ENCODE measurements around the gene ZGPAT.

The ZGPAT gene

DNA sequence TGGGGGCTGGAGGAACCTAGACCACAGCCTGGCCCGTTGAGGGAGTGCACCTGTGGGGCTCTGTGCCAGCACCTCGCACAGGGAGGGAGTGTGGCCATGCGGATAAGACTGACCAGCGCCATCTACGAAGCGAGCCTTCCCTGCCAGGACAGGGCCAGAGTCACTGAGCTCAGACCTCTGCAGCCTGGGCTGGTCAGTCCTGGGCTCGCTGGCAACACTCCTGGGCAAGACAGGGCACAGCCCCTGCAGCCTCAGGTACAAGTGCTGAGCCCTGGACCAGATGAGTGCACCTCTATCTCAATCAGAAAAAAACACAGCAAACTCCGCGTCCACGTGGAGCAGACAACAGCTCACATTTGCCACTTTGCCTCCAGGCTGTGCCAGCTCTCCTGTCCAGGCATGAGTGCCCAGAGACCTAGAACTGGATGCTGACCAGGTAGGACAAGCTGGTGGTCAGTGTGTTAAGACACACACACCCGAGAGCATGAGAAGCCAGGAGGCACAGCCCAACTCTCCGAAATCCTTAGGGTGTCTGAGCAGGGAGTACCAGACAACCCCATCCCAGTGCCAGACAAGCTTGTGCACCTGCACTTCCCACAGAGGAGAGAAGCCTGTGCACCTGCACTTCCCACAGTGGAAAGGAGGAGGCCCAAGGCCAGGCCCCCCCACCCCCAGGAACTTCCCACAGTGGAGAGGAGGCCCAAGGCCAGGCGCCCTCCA, 4.9 kb upstream of the ZGPAT start:
- Mint-ChIP-seq H3K4me1 (peaks cover 43% of the 10 kb centered on the region), H3K36me3 (peaks cover 47% of the 10 kb centered on the region), H3K27ac (peak overlapping the region; percentile 71), H3K9me3 (no peaks in the 10 kb centered on the region), H3K4me3 (no peak overlapping the region)
- no peak for ATAC-seq
- DNase-seq (ENCODE audit: low spot score in 2 of 2): no peak

GRCh38 chr20:63703471-63703975, 4.3 kb upstream of the ZGPAT start:
- H3K4me1 Mint-ChIP-seq: peaks cover 45% of the 10 kb centered on the region
- ATAC-seq (no peak), DNase-seq (ENCODE audit: low spot score in 2 of 2) (no peak)
- no peak overlapping the region for H3K4me3 Mint-ChIP-seq
- H3K9me3 Mint-ChIP-seq: no peaks in the 10 kb centered on the region
- peaks cover 45% of the 10 kb centered on the region for H3K36me3 Mint-ChIP-seq
- no peak overlapping the region for H3K27ac Mint-ChIP-seq

DNA sequence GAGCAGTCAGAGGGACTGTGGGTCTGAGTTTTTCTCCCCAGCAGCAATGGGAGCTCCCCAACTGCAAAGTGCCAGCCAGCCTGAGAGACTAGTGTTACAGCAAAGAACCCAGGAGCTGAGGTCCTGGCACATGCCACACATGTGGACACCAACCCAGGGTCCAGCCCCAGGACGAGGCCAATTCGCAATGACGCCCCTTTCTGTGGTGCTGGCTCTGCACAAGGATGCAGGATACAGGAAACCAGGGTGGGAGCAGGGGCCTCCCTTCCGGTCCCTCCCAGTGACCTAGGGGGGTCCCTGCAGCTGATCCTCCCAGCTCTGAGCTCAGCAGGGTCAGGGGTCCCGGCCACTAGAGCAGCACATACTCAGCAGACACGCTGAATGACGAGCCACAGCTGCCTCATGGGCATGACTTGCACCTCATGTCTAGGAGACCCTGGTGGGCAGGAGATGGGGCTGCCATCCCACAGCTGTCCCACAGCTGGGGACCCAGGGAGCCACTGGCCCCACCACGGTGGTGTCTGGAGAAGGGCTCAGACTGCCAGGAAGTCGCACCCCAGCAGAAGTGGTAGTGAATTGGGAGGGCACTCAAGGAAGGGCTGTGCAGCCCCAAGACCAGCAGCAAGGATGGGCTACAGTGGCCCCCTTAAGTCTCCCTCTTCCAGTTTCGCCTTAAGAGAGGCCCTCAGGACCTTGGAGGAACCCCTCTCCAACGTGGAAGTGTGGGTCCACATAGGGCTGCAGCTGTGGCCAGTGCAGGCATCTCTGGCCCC, 3.7 kb upstream of the ZGPAT start:
- Mint-ChIP-seq H3K36me3 (peaks cover 51% of the 10 kb centered on the region), H3K9me3 (no peaks in the 10 kb centered on the region), H3K27ac (peak overlapping the region; percentile 58), H3K4me1 (peaks cover 46% of the 10 kb centered on the region), H3K4me3 (no peak overlapping the region)
- ATAC-seq (no peak), DNase-seq (ENCODE audit: low spot score in 2 of 2) (no peak)

DNA sequence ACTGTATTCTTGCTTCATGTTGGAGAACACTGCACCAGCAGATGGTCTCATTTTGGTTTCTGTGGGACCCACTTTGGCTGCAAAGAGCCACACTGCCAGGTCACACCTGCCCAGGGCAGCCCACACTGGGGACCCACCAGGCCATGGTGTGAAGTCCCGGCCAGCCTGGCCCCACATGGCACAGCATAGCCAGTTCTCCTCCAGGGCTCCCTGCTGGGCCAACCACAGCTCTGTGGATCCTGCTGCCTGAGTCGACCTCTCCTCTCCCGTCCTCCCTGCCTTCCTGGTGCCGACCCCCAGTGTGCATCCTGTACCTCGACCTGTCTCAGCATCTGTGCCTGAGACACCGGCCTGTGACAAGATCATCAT, 3.1 kb upstream of the ZGPAT start:
- no peak for DNase-seq (ENCODE audit: low spot score in 2 of 2)
- Mint-ChIP-seq H3K4me1 (peaks cover 43% of the 10 kb centered on the region), H3K36me3 (peaks cover 57% of the 10 kb centered on the region), H3K9me3 (no peaks in the 10 kb centered on the region), H3K27ac (peak overlapping the region; percentile 54), H3K4me3 (no peak overlapping the region)
- no peak for ATAC-seq

- Mint-ChIP-seq H3K4me1 (peaks cover 46% of the 10 kb centered on the region), H3K27ac (peak overlapping the region; percentile 54), H3K9me3 (no peaks in the 10 kb centered on the region), H3K4me3 (peak overlapping the region; percentile 89), H3K36me3 (peaks cover 64% of the 10 kb centered on the region)
- no peak for ATAC-seq
- no peak for DNase-seq (ENCODE audit: low spot score in 2 of 2)
Measured at GRCh38 chr20:63705232-63706026, 2.4 kb upstream of the ZGPAT start.

- Mint-ChIP-seq H3K27ac (peak overlapping the region; percentile 75), H3K36me3 (peaks cover 71% of the 10 kb centered on the region), H3K9me3 (no peaks in the 10 kb centered on the region), H3K4me1 (peaks cover 54% of the 10 kb centered on the region), H3K4me3 (peak overlapping the region; percentile 89)
- no peak for DNase-seq (ENCODE audit: low spot score in 2 of 2)
- no peak for ATAC-seq
Measured at GRCh38 chr20:63706027-63706695, 1.7 kb upstream of the ZGPAT start.

DNA sequence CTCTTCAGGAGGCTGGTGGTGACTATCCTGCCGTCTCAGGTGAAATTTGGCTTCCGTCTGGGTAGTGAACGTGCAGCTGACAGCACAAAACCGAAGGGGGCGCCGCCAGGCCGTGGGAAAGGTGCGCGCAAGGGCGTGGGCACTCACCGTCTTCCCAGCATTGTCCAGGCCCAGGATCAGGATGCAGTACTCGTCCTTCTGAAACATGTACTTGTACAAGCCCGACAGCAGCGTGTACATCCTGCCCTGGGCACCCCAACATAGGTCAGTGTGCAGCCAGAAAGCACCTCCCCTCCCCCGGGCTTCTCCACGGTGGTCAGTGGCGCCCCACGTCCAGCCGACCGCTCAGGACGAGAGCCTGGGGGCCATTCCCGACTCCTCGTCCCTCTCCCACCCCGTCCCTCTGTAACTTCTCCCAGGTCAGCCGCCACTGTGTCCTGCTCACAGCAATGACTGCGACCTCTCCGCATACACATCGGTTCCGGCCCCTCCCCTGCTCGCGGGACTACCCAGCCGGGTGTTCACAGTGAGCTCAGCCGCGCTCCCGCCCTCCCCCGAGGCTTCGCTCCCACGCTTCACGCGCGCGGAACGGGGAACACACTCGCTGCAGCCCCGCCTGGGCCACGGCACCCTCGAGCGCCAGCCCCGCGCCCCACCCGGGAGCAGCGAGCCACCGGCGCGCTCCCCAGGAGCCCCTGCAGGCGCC, 834 bp upstream of the ZGPAT start:
- Mint-ChIP-seq H3K36me3 (peaks cover 80% of the 10 kb centered on the region), H3K27ac (peak overlapping the region; percentile 75), H3K9me3 (no peaks in the 10 kb centered on the region), H3K4me3 (peak overlapping the region; percentile 89), H3K4me1 (peaks cover 56% of the 10 kb centered on the region)
- DNase-seq (ENCODE audit: low spot score in 2 of 2) (peak in 1 of 2 donors; percentile 78), ATAC-seq (peak; percentile 73)

- no peak for DNase-seq (ENCODE audit: low spot score in 2 of 2)
- H3K36me3 Mint-ChIP-seq: peaks cover 86% of the 10 kb centered on the region
- H3K4me3 Mint-ChIP-seq: peak overlapping the region; percentile 89
- H3K4me1 Mint-ChIP-seq: peaks cover 52% of the 10 kb centered on the region
- peak overlapping the region; percentile 88 for H3K27ac Mint-ChIP-seq
- ATAC-seq: peak; percentile 22
- no peaks in the 10 kb centered on the region for H3K9me3 Mint-ChIP-seq
Measured at GRCh38 chr20:63708301-63709148, 686 bp downstream of the ZGPAT start.

DNA sequence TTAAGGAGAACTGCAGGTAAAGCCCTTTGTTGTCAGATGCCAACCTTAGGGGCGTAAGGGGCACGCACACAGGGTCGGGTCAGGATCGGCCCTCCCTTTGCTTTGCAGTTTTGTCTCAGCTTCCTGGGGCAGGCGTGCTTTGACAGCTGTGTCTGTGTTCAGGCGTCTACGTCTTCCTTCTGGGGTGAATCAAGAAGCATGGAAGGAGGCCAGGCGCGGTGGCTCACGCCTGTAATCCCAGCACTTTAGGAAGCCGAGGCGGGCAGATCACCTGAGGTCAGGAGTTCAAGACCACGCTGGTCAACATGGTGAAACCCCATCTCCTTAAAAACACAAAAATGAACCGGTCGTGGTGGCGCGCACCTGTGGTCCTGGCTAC, 1.3 kb downstream of the ZGPAT start:
- Mint-ChIP-seq H3K4me3 (peak overlapping the region; percentile 89), H3K36me3 (peaks cover 90% of the 10 kb centered on the region), H3K9me3 (no peaks in the 10 kb centered on the region), H3K27ac (peak overlapping the region; percentile 88), H3K4me1 (peaks cover 52% of the 10 kb centered on the region)
- no peak for DNase-seq (ENCODE audit: low spot score in 2 of 2)
- no peak for ATAC-seq

DNA sequence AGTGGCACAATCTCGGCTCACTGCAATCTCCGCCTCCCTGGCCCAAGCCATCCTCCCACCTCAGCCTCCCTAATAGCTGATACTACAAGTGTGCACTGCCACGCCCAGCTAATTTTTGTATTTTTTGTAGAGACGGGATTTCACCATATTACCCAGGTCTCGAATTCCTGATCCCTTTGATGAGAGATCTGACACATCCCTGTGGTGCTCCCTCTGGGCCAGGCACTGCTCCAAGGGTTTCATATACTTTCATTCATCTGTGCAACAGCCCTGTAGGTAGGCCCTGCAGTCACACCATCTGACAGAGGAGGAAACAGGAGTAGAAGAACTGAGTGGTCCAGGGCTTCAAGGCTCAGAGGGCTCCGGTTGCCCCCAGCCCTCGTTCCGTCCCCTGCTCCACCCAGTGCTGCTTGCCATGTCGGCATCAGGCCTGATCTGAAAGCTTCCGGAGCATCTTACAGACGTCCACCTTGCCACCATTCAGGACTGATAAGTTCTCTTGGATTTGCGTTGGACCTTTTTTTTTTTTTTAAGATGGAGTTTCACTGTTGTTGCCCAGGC, 3.3 kb downstream of the ZGPAT start:
- Mint-ChIP-seq H3K9me3 (no peaks in the 10 kb centered on the region), H3K4me1 (peaks cover 51% of the 10 kb centered on the region)
- no peak for DNase-seq (ENCODE audit: low spot score in 2 of 2)

DNA sequence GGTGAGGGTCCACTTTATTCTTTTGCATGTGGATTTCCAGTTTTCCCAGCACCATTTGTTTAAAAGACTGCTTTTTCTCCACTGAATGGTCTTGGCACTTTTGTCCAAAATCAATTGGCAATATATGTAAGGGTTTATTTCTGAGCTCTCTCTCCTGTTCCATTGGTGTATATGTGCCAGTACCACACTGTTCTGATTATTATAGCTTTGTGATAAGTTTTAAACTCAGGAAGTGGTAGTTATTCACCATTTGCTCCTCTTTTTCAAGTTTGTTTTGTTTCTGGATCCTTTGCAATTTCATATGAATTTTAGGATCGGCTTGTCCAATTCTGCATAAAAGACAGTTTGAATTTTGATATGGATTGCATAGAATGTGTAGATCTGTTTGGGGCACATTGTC, 4.4 kb downstream of the ZGPAT start:
- DNase-seq (ENCODE audit: low spot score in 2 of 2) (no peak), ATAC-seq (no peak)
- Mint-ChIP-seq H3K9me3 (no peaks in the 10 kb centered on the region), H3K4me3 (no peak overlapping the region), H3K27ac (no peak overlapping the region), H3K4me1 (peaks cover 52% of the 10 kb centered on the region), H3K36me3 (peaks cover 90% of the 10 kb centered on the region)

More for the DNA sequence above, 3.3 kb downstream of the ZGPAT start:
- Mint-ChIP-seq H3K4me3 (no peak overlapping the region), H3K36me3 (peaks cover 90% of the 10 kb centered on the region), H3K27ac (no peak overlapping the region)
- no peak for ATAC-seq

GRCh38 chr20:63714858-63715257, 7.0 kb downstream of the ZGPAT start:
- Mint-ChIP-seq H3K9me3 (peaks cover 5% of the 10 kb centered on the region), H3K4me3 (no peak overlapping the region), H3K36me3 (peaks cover 100% of the 10 kb centered on the region), H3K4me1 (peaks cover 51% of the 10 kb centered on the region), H3K27ac (no peak overlapping the region)
- no peak for DNase-seq (ENCODE audit: low spot score in 2 of 2)
- ATAC-seq: no peak

DNA sequence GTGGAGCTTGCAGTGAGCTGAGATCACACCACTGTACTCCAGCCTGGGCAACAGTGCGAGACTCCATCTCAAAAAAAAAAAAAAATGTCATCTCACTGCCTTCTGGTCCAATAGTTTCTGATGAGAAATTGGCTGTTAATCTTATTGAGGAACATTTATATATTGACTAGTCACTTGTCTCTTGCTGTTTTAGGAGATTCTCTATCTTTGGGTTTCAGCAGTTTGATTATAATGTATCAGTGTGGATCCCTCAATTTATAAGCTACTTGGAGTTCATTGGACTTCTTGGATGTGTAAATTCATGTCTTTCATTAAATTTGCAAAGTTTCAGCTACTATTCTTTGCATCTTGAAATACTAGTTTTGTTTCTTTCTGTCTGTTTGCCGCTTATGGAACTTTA, 11.2 kb downstream of the ZGPAT start:
- no peak overlapping the region for H3K4me3 Mint-ChIP-seq
- DNase-seq (ENCODE audit: low spot score in 2 of 2): no peak
- ATAC-seq: no peak
- H3K27ac Mint-ChIP-seq: no peak overlapping the region
- H3K36me3 Mint-ChIP-seq: peaks cover 97% of the 10 kb centered on the region
- peaks cover 48% of the 10 kb centered on the region for H3K4me1 Mint-ChIP-seq
- peaks cover 5% of the 10 kb centered on the region for H3K9me3 Mint-ChIP-seq
